Stimulated activated CD4-positive, alpha-beta T cell treated with anti-CD3 and anti-CD28 coated beads, Interleukin-2, amount 100 ng/mL, for 24 hours (primary cell): ENCODE data around the gene LRRN3.
"Not testable (repeated sequence)": the region's sequence is repeated elsewhere in the genome, so short reads cannot be mapped to it uniquely, and the experiment has no call there.

Experiments
- DNase-seq, 2 donors: peaks; one replicate each; pipeline ENCODE4 v3.0.0-alpha.2; 2020

The LRRN3 gene

DNA sequence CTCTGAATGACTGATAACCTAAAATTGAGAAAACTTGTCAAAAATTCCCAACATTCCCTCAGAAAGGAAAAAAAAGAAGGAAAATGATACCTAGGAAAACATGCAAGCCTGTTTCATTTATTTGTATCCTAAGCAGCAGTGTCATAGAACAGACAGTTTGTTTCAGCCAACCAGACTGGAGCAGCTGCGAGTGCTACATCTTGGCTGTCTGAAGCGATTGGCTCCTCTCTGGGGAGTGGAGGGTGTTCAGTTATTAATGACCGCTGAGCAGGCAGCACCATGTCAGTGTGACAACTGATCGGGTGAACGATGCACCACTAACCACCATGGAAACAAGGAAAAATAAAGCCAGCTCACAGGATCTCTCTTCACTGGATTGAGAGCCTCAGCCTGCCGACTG, at the start of gene LRRN3:
TSS of gene LRRN3 (plus strand) at position 282 of the 400 bp plus-strand sequence. CDS start 31,646 bp downstream, outside the sequence.
- DNase-seq: peak; percentile 37 to 46

DNA sequence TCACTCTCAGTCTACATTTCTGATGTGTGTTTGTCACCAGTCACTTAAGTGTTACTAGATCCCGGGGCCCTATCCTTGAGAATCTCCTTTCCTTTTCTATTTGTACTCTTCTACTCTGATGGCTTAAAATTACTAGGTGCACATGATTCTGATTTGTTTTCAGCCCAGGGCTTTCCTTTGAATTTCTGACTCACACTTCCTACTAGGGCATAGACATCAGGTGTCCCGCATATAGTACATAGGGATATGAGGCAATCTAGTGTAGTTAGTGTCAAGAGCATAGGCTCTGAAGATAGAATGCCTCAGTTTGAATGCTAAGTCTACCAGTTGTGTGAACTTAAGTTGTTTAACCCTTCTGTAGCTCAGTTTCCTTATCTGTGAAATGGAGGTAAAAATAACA, 49.4 kb upstream of the LRRN3 start:
- no peak for DNase-seq

DNA sequence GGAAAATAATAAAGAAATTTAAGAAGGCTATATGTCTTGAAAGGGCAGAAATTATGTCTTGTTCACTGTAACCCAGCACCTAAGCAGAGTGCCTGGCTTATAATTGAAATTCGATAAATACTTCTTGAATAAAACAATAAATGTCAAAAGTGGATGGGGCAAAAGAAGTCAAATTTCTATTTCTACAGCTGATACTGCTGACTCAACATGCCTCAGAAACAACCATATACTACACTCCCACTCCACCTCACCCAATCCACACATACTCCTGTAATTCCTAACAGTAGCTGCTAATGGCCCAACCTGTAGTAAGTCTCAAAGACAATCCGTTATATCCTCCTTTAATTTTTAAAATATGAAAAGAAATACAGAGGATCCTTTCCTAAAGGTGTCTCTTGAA, 48.1 kb upstream of the LRRN3 start:
- DNase-seq: no peak

DNA sequence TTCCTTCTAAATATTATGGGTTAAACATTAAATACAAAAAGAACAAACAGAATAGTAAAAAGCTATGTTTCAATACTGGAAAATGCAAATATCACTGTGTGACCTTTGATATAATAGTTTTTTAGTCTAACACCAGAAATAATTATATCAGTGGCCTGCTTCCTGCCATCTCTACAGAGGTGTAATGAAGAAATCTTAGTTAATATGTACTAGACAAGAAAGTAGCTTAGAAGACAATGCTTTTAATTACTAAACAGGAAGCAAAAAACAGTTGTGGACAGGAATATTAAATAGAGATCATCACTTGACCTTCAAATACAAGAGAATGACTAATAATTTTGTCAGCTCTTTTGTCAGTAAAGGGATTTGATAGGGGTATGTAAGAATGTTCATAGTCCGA, 47.4 kb upstream of the LRRN3 start:
- no peak for DNase-seq

DNA sequence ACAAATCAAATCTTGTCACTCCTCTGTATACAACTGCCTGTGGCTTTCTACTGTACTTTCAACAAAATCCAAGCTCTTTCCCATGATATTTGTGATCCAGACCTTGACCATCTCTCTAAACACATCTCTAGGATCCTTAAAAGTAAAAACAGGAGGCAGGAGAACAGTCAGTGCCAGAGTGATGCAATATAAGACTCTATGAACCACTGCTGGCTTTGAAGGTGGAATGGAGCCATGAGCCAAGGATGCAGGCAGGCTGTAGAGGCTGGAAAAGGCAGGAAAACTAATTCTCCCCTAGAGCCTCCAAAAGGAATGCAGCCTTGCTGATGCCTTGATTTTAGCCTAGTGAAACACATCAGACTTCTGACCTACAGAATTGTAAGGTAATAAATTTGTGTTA, 45.5 kb upstream of the LRRN3 start:
- DNase-seq: no peak

DNA sequence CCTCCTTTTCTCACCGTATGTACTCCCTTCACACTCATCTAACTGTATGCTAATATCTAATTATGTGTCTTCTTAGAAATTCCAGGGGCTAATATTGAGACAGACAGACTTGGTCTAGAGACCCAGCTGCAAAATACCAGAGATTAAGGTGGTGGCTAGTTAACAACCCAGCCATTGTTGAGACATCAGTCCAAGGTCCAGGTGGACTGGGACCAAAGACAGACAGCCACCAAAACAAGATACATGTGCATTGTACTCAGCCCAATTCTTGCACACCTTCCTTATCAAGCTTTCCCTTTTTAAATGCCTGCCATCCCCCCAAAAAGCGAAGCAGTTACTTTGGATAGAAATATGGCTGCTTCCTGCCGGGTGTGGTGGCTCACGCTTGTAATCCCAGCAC, 43.3 kb upstream of the LRRN3 start:
- no peak for DNase-seq

DNA sequence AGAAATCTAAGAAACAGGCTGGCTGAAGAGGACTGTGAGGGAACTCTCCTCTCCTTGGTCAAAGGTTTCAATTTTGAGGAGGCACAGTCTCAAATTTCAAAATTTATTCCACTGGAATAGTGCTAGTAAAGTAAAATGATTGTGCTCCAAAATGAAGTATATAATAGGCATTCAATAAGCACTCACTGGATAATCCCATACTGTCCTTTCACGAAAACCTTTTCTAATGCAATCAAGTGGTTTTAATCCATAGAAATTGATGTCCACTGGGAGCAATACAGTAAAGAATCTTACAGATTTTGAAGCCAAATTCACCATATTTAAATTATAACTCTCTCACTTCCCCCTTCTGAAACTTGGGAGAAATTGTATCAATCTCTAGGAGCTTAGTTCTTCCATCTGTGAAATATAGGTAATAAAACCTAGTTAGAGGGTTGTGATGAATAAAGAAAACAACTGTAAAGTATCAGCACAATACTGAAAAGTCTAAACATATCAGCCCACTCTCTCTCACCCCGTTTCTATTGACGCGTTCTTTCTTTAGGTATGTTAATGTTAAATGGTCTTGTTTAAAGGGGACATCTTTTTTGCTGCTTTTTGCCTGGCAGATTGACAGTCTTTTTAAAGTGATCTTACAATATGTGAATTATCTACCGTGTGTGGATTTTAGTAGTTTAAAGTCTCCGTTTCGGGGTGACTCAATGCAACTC, 40.8 kb upstream of the LRRN3 start:
- no peak for DNase-seq

DNA sequence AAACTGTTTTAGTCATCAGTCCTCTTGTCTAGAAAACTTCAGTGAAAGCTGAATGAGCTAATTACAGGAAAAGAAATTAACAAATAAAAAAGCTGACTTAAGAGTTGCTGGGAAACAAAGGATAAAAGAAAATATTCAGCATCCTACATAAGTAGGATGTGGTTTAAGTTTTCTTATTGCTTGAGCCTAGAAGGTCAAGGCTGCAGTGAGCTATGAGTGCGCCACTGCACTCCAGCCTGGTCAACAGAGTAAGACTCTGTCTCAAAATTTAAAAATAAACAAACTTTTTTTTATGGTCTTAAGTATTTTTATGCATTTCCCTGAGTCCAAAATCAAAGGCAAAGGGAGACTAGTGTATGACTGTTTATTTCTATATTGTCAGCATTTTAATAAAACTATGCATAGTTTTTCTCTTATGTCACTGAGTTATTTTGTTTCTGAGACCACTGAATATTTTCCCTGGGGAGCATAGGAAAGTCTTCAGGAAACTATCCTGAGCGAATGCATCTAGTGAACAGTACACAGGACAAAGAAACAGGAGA, 40.0 kb upstream of the LRRN3 start:
- no peak for DNase-seq

DNA sequence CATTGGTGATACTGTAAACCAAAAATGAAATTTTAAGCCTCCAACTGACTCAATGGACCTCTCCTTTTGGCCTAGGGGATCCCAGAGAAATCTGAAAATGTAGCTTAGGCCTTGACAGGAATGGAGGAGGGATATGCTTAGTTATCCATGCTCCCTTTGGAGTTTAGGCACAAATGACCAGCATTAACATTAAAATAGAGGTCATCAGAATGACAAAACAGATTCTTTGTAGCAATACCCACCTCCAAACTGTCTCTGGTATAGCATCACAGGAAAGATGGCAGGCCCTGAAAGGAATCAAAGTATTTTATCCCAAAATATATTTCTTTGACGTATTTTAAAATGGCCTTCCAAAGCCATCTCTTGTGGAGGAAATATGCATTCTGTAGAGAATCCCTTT, 39.1 kb upstream of the LRRN3 start:
- DNase-seq: no peak

DNA sequence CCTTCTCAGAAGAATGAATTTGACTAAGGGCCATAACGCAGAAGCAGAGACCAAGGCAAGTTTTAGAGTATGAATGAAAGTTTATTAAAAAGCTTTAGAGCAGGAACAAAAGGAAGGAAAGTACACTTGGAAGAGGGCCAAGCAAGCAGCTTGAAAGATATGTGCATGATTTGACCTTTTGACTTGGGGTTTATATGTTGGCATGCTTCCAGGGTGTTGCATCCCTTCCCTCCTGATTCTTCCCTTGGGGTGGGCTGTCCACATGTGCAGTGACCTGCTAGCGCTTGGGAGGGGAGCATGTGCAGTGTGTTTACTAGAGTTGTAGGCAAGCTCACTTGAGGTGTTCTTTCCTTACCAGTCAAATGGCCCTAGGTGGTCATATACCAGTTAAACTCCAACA, 37.9 kb upstream of the LRRN3 start:
- no peak for DNase-seq

DNA sequence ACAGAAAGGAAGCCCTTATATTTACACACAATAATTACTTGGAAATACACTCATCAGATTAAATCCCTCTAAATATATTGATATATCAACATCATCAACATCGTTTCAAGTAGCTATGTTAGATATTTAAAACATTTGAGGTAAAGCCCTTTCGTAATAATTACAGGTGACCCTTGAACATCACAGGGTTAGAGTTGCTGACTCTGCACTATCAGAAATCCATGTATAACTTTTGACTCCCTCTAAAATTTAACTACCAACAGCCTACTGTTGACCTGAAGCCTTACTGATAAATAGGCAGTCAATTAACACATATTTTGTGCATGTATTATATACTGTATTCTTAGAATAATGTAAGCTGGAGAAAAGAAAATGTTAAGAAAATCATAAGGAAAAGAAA, 34.6 kb upstream of the LRRN3 start:
- no peak for DNase-seq

DNA sequence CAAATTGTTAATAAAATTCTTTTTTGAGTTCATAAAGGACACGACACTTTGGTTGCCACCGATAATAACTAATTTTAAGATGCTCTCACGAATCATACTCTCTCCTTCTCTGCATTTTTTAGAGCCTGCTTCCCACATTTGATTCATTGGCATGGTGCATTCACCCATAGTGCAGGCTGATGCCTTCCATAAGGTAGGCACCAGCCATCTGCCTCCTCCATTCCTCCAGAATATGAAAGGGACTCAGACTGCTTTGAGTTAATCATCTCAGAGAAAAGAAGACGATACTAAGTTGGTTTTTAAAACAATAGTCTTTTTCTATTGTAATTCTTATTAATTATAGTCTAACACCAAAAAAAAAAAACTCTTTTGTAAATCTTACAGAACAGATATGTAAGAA, 33.9 kb upstream of the LRRN3 start:
- DNase-seq: no peak

DNA sequence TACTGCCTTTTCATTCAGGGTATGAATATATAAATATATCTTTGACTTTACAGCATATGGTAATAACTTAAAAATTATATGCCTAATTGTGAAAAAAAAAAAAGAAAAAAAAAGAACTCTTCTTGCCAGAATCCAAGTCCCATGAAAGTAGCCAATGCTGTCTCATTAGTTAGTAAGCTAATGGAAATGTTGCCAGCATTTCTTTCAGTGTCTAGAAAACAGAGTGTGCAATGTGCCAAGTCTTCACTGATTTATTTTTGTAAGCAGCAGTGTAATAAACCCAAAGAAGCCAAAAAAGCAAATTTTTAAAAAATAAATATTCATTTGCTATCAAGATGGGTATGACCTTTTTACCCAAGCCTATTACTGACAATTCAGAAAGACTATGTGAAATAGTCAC, 31.1 kb upstream of the LRRN3 start:
- no peak for DNase-seq

DNA sequence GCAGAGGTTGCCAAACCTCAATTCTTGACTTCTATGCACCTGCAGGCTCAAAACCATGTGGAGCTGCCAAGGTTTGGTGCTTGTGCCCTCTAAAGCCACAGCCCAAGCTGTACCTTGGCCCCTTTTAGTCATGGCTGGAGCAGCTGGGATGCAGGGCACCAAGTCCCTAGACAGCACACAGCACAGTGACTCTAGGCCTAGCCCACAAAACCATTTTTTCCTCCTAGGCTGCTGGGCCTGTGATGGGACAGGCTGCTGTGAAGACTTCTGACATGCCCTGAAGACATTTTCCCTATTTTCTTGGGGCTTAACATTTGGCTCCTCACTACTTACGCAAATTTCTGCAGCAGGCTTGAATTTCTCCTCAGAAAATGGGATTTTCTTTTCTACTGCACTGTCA, 27.8 kb upstream of the LRRN3 start:
- DNase-seq: no peak

DNA sequence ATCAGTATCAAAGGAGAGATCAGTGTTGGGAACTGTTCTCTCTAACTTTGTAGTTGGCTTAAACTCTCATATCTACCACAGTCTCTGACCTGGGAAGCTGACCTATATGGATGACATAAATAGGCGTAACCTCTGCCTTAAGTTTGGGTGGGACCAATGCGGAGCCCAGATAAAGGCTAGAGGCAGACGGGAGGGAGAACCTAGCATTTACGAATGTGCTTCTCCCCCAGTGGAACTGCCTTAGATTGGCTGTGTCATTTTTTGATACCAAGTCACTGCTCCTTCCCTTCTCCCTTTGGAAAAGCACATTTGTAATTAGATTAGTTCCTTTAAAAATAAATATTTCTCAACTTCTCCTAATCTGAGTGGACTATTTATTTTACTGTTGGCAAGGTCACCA, 23.7 kb upstream of the LRRN3 start:
- no peak for DNase-seq

DNA sequence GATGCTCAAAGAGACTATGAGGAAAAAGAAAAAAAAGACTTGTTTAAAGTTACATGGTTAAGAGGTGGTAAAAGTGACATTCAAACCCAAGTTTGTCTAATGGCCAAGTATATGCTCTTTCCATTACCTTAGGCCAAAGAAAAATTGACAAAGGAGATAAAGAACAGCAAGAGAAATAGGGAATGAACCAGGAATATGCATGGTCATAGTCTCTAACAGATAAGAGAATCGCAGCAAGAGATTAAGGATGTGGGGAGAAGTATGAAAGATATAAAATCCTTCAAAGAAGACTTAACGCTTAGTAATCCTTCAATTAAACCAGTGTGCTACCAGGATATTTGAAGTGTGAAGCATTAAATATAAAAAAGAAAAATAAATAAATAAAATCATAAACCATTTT, 23.2 kb upstream of the LRRN3 start:
- no peak for DNase-seq

DNA sequence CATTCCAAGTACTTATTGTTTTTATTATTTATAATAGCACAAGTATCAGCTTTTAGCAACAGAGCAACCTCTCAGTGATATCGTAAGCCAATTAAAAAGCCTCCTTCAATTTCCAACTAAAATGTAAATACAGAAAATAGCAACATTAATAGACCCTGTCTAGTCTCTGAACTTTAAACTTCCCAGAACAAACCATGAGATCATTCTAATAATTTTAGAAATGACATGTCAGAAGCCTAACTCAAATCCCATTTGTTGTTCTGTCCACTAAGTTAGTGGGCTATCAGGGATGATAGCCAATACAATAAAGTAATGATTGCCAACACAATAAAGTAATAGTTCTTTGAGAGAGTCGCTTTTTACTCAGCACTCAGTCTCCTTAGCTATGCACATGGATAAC, 22.3 kb upstream of the LRRN3 start:
- no peak for DNase-seq

DNA sequence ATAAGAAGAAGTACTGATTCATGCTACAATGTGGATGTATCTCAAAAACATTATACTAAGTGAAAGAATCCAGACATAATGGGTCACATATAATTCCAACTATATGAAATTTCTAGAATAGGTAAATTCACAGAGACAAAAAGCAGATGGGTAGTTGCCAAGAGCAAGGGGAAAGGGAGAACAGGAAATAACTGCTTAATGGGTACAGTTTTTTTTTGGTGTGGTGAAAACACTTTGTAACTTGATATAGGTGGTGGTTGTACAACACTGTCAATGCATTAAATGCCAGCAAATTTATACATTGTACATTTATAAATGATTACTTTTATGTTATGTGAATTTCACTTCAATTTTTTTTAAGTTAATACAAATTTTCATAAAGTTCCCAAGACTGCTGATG, 19.4 kb upstream of the LRRN3 start:
- no peak for DNase-seq

DNA sequence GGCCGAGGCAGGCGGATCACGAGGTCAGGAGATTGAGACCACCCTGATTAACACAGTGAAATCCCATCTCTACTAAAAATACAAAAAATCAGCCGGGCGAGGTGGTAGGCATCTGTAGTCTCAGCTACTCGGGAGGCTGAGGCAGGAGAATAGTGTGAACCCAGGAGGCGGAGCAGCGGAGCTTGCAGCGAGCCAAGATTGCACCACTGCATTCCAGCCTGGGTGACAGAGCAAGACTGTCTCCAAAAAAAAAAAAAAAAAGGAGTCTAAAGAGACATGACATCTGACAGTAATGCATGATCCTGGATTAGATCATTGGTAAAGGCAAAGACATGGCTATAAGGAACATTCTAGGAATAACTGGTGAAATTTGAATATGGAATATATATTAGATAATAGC, 18.3 kb upstream of the LRRN3 start:
- DNase-seq: not testable (repeated sequence)

DNA sequence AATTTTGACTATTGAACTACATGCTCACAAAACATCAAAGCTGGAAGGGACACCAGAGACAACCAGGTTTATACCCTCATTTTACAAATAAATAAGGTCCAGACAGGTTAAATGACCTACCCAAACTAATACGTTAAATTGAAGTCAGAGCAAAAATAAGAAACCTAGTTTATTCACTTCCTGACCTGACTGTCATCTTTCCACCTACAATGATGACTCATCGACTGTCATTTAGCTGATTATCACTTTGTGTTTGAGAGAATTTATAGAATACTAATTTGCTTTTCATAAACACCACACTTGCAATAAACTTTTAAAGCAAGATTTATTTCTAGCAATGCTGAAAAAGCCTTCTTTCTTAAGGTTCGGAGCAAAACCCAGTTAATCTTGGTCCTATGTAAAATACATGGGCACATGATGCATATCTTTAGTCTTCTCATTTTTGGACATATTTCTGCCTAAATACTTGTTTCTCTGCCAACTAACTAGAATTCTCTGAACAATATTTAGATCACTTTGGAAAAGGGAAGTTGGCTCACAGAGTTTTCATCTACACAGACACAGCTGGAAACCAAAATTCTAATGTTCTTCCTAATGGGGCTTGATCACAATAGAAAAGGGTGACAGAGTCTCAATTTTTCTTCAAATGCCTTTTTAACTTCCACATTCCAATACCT, 16.7 kb upstream of the LRRN3 start:
- no peak for DNase-seq

DNA sequence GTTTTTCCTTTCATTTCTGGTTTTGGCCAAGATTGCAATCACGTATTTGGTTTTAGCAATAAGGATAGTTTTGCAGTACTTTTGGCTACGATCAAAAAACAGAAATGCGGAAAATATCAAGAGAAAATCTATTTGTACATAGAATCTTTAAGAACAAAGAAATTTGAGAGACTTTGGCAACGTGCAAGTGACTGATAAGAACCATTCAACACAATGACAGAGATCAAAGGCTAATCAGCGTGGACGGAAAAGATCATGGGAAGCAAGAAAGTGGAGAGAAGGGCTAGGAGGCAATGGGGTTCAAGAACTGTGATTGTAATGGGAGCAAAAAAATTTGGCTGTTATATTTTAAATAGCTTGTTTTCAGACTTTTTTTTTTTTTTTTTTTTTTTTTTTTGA, 16.2 kb upstream of the LRRN3 start:
- DNase-seq: no peak

DNA sequence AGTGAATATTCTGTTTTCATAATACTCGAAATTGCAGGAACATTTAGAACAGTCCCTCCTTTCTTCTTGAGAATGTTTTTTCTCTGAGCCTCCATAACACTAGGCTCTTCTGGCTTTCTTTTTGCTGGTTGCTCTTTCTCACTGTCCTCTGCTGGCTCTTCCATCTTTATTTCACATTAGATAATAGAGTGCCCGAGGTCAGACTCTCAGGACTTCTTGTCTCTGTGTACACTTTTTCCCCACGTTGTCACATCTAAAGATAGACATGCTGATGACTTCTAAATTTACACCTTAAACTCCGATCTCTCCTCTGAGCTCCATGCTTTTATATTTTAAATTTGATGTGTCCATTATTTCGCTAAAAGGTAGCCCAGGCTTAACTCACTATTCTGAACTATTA, 15.4 kb upstream of the LRRN3 start:
- DNase-seq: no peak

DNA sequence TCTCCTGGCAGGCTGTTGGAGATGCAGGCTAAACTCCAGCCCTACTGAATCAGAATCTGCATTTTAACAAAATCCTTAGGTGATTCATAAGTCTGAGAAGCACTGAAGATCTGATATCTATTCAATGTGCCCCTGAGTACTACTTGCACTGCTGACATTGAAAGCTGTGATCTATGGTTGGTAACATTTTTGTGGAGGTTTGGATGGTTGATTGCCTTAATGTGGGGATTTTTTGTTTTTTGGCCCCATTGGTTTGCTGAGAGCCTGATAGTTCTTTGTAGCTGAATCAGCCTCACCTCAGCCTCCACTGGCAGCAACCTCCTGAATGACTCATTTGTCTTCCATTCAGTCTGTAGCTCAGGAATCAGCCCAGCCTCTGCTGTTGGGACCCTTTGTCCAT, 14.7 kb upstream of the LRRN3 start:
- peak; percentile 33 to 39 for DNase-seq

DNA sequence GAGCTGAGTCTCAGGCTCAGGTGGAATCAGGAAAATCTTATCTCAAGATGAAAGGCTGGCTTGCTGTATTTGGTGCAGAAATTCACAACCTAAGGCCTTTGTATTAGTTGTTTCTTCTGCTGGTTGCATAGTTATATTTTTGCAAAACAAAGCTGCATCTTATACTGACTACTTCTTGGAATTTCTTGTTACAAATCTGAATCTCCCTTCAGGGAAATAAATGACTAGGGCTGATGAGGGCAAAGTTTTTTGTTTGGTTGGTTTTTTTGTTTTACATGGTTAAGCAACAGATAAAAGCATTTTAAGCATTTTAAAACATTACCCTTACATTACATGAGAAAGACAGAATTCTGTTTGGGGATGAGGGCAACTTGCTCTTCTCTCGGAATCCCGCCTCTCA, 13.9 kb upstream of the LRRN3 start:
- DNase-seq: no peak
